Prostate gland (tissue), 2 donors: ENCODE measurements around the gene SCYGR8. TPM values are rescaled to one million over a fixed set of nuclear protein-coding genes. Genes with fewer than 3 reads are reported as not detected.

ENCODE experiments used
- DNase-seq: peaks from one replicate; pipeline ENCODE4 v3.0.0-alpha.2; 2019; ENCODE audit warnings: low spot score
- H3K27ac ChIP-seq, 2 donors: fragments of 200-600 bp; sonication (generic); 2 replicates each; pipeline ENCODE4 v1.5.1; 2017 to 2019
- H3K27me3 ChIP-seq: fragments of 200-600 bp; sonication (generic); replicated peaks from 2 replicates; pipeline ENCODE4 v1.5.1; 2019; ENCODE audit not compliant: insufficient read depth
- H3K36me3 ChIP-seq, 2 donors: fragments of 200-600 bp; sonication (generic); 1 replicate in 1 of 2; 2 replicates in 1 of 2; pipeline versions ENCODE4 v1.5.1 to v1.8.1; 2017 to 2019
- H3K4me1 ChIP-seq: fragments of 200-600 bp; sonication (generic); replicated peaks from 2 replicates; pipeline ENCODE4 v1.5.1; 2019
- H3K4me3 ChIP-seq, 2 donors: fragments of 200-600 bp; sonication (generic); 2 replicates each; pipeline ENCODE4 v1.5.1; 2017 to 2019
- H3K9me3 ChIP-seq: fragments of 200-600 bp; sonication (generic); 2 replicates; pipeline ENCODE4 v1.5.1; 2017
- POLR2A ChIP-seq: fragments of 450-650 bp; IDR thresholded peaks from one replicate; pipeline ENCODE4 v1.6.1; 2016; ENCODE audit warnings: antibody characterized with exemption, mild to moderate bottlenecking
- POLR2AphosphoS5 ChIP-seq: sonication (generic); formaldehyde crosslinking; IDR thresholded peaks from one replicate; pipeline ENCODE4 v1.6.1; 2017; ENCODE audit warnings: antibody characterized with exemption
- WGBS: methylation state at CpG from one replicate; pipeline ENCODE4 v1.1.5; 2018; 5-methylcytosine and 5-hydroxymethylcytosine counted together
- intact Hi-C: fragments of 100-400 bp; cut with DNase I; formaldehyde crosslinking; loops from one replicate; pipeline ENCODE4 v1.14.2; 2022
- total RNA-seq, 2 donors: library from RNA; depleted of rRNA; stranded (reverse); fragments of >200 nt; gene quantifications; one replicate each; pipeline ENCODE4 v1.1.0, GENCODE V29; 2016
- TF ChIP-seq, protein P1 (sequence below), 4 experiments: fragments of 200-600 bp in 2 of 4; fragments of 450-650 bp in 2 of 4; sonication (generic) in 2 of 4; IDR thresholded peaks; 1 replicate in 3 of 4; 2 replicates in 1 of 4; pipeline ENCODE4 v1.5.1; 2016 to 2019; ENCODE audit warnings: antibody characterized with exemption in 4 of 4, mild to moderate bottlenecking in 2 of 4, moderate library complexity in 2 of 4

Gene SCYGR8
- total RNA-seq, 2 donors from 2014 or later: not detected

DNA sequence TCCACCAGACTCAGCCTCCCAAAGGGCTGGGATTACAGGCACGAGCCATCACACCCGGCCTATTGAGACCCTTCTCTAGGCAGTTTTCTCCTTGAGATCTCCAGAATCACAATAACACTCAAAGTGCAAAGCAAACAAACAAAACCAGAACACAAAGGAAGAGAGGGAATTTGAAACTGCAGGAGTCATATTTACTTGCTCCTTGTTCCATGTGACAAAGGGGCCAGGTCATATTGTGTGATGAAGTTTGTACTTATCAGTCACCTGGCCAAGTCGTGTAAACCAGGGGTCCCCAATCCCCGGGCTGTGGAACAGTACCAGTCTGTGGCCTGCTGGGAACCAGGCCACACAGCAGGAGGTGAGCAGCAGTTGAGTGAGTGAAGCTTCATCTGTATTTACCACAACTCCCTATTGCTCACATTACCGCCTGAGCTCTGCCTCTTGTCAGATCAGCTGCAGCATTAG, 26.5 kb downstream of the SCYGR8 start:
- H3K4me3 ChIP-seq: no peak overlapping the region
- DNase-seq: no peak
- H3K4me1 ChIP-seq: no peaks in the 10 kb centered on the region
- H3K27me3 ChIP-seq: no peaks in the 10 kb centered on the region
- 84% methylated on average over 5 of the region's 5 CpGs for WGBS
- no peaks in the 10 kb centered on the region for H3K9me3 ChIP-seq
- no peaks in the 10 kb centered on the region for H3K36me3 ChIP-seq
- no peak overlapping the region for H3K27ac ChIP-seq
- TF ChIP-seq POLR2AphosphoS5 (no peak), POLR2A (no peak)
- TF ChIP-seq, protein P1, sequence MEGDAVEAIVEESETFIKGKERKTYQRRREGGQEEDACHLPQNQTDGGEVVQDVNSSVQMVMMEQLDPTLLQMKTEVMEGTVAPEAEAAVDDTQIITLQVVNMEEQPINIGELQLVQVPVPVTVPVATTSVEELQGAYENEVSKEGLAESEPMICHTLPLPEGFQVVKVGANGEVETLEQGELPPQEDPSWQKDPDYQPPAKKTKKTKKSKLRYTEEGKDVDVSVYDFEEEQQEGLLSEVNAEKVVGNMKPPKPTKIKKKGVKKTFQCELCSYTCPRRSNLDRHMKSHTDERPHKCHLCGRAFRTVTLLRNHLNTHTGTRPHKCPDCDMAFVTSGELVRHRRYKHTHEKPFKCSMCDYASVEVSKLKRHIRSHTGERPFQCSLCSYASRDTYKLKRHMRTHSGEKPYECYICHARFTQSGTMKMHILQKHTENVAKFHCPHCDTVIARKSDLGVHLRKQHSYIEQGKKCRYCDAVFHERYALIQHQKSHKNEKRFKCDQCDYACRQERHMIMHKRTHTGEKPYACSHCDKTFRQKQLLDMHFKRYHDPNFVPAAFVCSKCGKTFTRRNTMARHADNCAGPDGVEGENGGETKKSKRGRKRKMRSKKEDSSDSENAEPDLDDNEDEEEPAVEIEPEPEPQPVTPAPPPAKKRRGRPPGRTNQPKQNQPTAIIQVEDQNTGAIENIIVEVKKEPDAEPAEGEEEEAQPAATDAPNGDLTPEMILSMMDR (IDR thresholded peaks at IDR 0.05): no peak
- intact Hi-C loops: no loop called here

DNA sequence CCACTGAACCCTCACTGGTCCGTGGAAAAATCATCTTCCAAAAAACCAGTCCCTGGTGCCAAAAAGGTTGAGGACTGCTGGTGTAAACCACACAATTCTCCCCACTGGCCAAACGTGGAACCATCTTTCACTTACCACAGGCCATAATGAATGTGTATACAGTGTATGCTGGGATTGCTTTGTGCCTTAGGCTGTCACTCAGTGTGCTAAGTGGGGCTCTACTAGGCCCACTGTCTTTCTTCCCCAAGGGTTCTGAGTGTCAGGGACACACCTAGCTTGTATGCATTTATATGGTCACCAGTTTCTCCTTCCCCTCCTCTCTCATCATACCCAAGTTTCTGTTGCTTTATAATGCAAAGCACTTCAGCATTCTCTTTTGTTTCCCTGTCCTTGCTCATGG, 27.2 kb downstream of the SCYGR8 start:
- Histone ChIP-seq H3K9me3 (no peaks in the 10 kb centered on the region), H3K36me3 (no peaks in the 10 kb centered on the region), H3K27ac (no peak overlapping the region), H3K27me3 (no peaks in the 10 kb centered on the region), H3K4me3 (no peak overlapping the region), H3K4me1 (no peaks in the 10 kb centered on the region)
- TF ChIP-seq, protein P1 (IDR thresholded peaks at IDR 0.05): no peak
- TF ChIP-seq POLR2A (no peak), POLR2AphosphoS5 (no peak)
- intact Hi-C loops: no loop called here
- 73% methylated on average over 2 of the region's 2 CpGs for WGBS
- DNase-seq: no peak

DNA sequence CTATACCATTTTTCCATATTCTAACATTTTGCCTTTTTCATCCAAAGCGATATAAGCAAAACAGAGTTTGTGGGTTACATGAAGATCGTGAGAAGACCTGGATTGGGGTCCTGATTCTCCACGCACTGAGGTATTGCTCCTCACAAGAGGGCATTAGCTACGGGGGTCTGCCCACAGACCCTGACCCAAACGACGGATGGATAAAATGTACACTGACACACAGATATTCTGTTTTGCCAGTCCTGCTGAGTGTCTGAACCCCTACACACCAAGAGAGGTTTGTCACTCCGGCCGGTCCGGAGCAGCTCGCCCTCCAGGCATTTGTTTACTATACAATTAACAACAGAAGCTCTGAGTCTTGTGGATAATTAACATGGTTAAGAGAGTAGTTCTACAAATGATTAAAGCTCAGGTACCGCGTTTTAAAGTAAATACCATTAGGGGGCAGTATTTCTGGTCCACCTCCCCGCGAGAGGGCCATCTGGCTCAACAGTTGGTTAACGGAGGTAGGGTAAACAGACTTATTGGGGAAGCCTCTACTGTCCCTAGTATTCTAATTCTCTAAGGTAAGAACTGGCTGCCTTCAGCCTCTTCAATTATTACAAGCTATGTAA, 28.4 kb downstream of the SCYGR8 start:
- Histone ChIP-seq H3K9me3 (no peaks in the 10 kb centered on the region), H3K27ac (no peak overlapping the region), H3K27me3 (no peaks in the 10 kb centered on the region), H3K4me3 (no peak overlapping the region), H3K36me3 (no peaks in the 10 kb centered on the region), H3K4me1 (no peaks in the 10 kb centered on the region)
- intact Hi-C loops: no loop called here
- TF ChIP-seq, protein P1 (IDR thresholded peaks at IDR 0.05): no peak
- TF ChIP-seq POLR2A (no peak), POLR2AphosphoS5 (no peak)
- WGBS: 58% methylated on average over 15 of the region's 15 CpGs
- DNase-seq: no peak

DNA sequence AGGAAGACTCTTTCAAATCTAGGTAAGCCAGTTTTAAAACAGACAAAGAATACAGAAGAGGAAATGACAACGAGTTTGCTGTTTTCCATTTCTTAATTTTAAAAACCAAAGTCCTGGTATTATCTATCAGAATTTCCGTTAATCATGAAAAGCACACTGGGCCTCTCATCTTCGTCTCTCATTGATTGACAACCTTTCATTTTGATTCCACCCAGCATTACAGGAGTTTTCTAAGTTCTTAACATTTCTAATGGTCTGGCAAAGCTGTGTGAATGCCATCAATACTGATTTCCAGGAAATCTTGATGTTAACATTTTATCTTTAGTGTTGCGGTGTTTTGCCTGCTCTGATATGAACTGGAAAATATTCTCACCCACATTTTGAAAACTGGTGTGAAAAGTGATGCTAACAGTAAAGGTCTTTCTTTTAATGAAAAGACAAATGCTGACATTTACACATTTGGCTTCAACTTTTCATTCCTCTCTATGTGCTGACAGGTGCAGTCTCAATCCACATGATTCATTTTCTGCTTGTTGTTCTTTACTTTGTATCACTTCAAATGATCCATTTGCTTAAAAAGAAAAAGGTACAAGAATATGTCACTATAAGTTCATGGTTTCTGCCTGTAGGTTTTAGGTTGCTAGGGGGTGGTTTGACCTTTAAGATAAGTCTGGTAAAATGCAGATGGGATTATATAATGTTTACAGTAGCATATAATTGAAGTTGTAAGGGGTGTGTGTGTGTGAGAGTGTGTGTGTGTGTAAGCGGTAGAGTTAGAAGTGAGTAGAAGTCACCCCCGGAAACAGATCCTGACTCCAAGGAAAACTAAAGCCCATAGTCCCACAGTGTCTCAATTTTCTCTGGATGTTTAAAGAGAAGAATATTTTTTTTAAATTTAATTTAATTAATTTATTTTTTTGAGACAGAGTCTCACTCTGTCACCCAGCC, 29.5 kb downstream of the SCYGR8 start:
- H3K9me3 ChIP-seq: no peaks in the 10 kb centered on the region
- no peak overlapping the region for H3K4me3 ChIP-seq
- H3K27me3 ChIP-seq: no peaks in the 10 kb centered on the region
- H3K36me3 ChIP-seq: no peaks in the 10 kb centered on the region
- H3K27ac ChIP-seq: no peak overlapping the region
- 82% methylated on average over 6 of the region's 6 CpGs for WGBS
- TF ChIP-seq POLR2AphosphoS5 (no peak), POLR2A (no peak)
- TF ChIP-seq, protein P1 (IDR thresholded peaks at IDR 0.05): no peak
- H3K4me1 ChIP-seq: no peaks in the 10 kb centered on the region
- intact Hi-C loops: no loop called here
- DNase-seq: no peak
